ENCODE results near the gene SSBP3. TPM values are rescaled to one million over a fixed set of nuclear protein-coding genes. Genes with fewer than 3 reads are reported as not detected.

SSBP3 gene
- total and polyA plus RNA-seq, 2 of the 13 experiments (the other 11 are each of a cell fraction or from before 2014, with no cell fraction given), result 8.5 to 17.6 TPM

DNA sequence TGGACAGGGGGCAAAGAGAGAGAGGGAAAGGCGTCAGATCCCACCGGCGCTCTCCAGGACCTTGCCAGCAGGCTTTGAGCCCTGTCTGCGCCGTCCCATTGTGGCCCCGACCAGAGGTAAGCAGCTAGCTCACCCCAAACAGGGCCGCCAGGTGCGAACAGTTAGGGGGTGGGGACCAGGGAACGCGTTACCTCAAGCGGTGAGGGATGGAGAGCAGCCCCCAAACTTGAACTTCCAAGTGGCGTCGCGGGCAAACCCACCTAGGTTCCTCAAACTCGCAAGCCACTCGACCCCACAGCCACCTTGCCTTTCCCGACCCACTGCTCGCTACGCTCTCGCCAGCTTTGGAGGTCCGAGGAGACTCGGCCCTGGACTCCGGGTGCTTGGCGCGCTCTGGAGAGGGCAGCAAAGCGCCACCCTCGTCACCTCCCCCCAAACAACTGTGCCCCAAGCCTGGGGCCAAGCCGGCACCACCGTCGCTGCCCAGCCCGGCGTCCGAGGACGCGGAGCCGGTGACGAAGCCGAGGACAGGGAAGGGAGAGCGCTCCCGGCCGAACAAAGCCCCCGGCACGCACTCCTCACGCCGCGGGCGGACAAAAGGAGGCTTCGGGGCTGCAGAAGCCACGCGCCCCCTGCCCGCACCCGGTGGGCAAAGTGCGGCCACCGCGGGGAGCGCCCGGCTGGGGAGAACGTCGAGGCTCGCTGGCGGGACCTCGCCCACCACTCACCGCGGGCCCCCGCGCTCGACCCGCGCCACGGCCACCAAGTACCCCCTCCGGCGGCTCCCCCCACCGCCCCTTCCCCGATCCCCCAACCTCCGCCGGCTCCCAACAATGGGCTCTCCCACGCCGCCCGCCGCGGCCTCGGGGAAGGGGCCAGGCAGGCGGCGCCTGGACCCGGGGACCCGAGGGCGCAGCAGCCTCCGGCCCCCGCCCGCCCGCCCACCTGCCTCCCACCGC lies 976 bp downstream of the SSBP3 start:
- H3K27me3 ChIP-seq (ENCODE audit: control insufficient read depth in 1 of 2, insufficient read depth in 2 of 2, low read length in 2 of 2), result no peaks in the 10 kb centered on the region; a peak in 1 of 5 replicates
- H3K27ac ChIP-seq (ENCODE audit: extremely low read length, insufficient read depth, low read length), result no peak overlapping the region
- H3K36me3 ChIP-seq (replicated peaks in 1 of 2; ENCODE audit: control insufficient read depth in 1 of 2, insufficient read depth in 2 of 2, low read length in 2 of 2), result peaks cover 9 to 26% of the 10 kb centered on the region in 2 experiments
- peak overlapping the region; percentile 67; the same call in 1 of the 2 replicates for H3K9ac ChIP-seq (ENCODE audit: insufficient read depth, low read depth, low read length)
- peaks cover 53% of the 10 kb centered on the region for H3K4me1 ChIP-seq (ENCODE audit: insufficient read depth, low read length)
- FAIRE-seq (no peak), ATAC-seq (peak; percentile 7; the same call in 1 of the 3 replicates), DNase-seq (ENCODE audit: low spot score) (no peak)
- ChIA-PET CTCF (ENCODE audit: low intra/inter-chr PET ratio, low total read pairs) (no interaction called here), POLR2A (interaction anchor here (2.3 kb wide), 1 partner anchor 49 kb away, joined by 11 read pairs; no protein-coding TSS in a partner anchor)
- H3K4me3 ChIP-seq (replicated peaks in 1 of 3; ENCODE audit: insufficient read depth in 1 of 3, low read depth in 2 of 3, low read length in 3 of 3), result peak overlapping the region; percentile 65 to 84 (median 81)
- 36% methylated on average over 16 of the region's 92 CpGs for WGBS (ENCODE audit: low lambda C conversion rate)
- no TSS peak for BruUV-seq (replicated peaks)
- 0 out of 2 replicates have a peak, but pooled peaks cover 4% of the 10 kb centered on the region for H4K20me1 ChIP-seq (ENCODE audit: insufficient read depth, low read length)
- in situ Hi-C loops (cut with HindIII; ENCODE audit: extremely low pct_ligation_motif_present, low pct_unique_long_range_greater_than_20kb) (loop anchor here (5.0 kb wide), 2 partner anchors 82 to 83 kb away; no protein-coding TSS in a partner anchor), intact Hi-C loops (cut with micrococcal nuclease; ENCODE audit: unreplicated experiment) (no loop called here)
- no peak overlapping the region for H2AFZ ChIP-seq (ENCODE audit: low read length)
- no peaks in the 10 kb centered on the region for H3K9me3 ChIP-seq (ENCODE audit: low read length)
- H3K79me2 ChIP-seq (ENCODE audit: insufficient read depth, low read length), result peaks cover 7% of the 10 kb centered on the region
- peak overlapping the region; percentile 89 for H3K4me2 ChIP-seq (ENCODE audit: low read depth, low read length)
- TF ChIP-seq CREM (IDR thresholded peaks at IDR 0.05), result no peak
- TF ChIP-seq CREM (CRISPR knock-in tag; IDR thresholded peaks at IDR 0.05), result no peak
- peak; percentile 57 for TF ChIP-seq AGO1 (IDR thresholded peaks at IDR 0.05; ENCODE audit: low read depth, low read length, poor library complexity, severe bottlenecking)
- 0 out of 2 replicates have a peak, but pooled peaks have one; percentile 55 for TF ChIP-seq PHF21A (CRISPR knock-in tag; IDR thresholded peaks at IDR 0.05)
- no peak for TF ChIP-seq CHD4 (IDR thresholded peaks at IDR 0.05; ENCODE audit: borderline replicate concordance, low read length)
- TF ChIP-seq, protein P1, sequence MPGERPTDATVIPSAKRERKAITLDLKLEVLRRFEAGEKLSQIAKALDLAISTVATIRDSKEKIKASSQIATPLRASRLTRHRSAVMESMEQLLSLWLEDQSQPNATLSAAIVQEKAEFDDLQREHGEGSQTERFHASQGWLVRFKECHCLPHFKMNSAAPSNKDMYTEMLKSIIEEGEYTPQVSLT (CRISPR knock-in tag; IDR thresholded peaks at IDR 0.05; ENCODE audit: borderline replicate concordance, low read depth), result no peak
- TF ChIP-seq MAF1 (CRISPR knock-in tag; IDR thresholded peaks at IDR 0.05; ENCODE audit: borderline replicate concordance), result 0 out of 2 replicates have a peak, but pooled peaks have one; percentile 27
- TF ChIP-seq, protein P2, sequence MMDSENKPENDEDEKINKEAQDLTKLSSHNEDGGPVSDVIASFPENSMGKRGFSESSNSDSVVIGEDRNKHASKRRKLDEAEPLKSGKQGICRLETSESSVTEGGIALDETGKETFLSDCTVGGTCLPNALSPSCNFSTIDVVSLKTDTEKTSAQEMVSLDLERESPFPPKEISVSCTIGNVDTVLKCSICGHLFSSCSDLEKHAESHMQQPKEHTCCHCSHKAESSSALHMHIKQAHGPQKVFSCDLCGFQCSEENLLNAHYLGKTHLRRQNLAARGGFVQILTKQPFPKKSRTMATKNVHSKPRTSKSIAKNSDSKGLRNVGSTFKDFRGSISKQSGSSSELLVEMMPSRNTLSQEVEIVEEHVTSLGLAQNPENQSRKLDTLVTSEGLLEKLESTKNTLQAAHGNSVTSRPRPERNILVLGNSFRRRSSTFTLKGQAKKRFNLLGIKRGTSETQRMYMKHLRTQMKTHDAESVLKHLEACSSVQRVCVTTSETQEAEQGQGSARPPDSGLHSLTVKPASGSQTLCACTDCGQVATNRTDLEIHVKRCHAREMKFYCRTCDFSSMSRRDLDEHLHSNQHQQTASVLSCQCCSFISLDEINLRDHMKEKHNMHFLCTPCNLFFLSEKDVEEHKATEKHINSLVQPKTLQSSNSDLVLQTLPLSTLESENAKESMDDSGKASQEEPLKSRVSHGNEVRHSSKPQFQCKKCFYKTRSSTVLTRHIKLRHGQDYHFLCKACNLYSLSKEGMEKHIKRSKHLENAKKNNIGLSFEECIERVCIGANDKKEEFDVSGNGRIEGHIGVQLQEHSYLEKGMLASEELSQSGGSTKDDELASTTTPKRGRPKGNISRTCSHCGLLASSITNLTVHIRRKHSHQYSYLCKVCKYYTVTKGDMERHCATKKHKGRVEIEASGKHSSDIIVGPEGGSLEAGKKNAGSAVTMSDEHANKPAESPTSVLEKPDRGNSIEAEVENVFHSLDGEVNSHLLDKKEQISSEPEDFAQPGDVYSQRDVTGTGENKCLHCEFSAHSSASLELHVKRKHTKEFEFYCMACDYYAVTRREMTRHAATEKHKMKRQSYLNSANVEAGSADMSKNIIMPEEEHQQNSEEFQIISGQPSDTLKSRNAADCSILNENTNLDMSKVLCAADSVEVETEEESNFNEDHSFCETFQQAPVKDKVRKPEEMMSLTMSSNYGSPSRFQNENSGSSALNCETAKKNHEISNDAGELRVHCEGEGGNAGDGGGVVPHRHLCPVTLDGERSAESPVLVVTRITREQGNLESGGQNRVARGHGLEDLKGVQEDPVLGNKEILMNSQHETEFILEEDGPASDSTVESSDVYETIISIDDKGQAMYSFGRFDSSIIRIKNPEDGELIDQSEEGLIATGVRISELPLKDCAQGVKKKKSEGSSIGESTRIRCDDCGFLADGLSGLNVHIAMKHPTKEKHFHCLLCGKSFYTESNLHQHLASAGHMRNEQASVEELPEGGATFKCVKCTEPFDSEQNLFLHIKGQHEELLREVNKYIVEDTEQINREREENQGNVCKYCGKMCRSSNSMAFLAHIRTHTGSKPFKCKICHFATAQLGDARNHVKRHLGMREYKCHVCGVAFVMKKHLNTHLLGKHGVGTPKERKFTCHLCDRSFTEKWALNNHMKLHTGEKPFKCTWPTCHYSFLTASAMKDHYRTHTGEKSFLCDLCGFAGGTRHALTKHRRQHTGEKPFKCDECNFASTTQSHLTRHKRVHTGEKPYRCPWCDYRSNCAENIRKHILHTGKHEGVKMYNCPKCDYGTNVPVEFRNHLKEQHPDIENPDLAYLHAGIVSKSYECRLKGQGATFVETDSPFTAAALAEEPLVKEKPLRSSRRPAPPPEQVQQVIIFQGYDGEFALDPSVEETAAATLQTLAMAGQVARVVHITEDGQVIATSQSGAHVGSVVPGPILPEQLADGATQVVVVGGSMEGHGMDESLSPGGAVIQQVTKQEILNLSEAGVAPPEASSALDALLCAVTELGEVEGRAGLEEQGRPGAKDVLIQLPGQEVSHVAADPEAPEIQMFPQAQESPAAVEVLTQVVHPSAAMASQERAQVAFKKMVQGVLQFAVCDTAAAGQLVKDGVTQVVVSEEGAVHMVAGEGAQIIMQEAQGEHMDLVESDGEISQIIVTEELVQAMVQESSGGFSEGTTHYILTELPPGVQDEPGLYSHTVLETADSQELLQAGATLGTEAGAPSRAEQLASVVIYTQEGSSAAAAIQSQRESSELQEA (CRISPR knock-in tag; IDR thresholded peaks at IDR 0.05; ENCODE audit: not compliant biosample characterization), result peak; percentile 60
- TF ChIP-seq ZFP36L1 (CRISPR knock-in tag; IDR thresholded peaks at IDR 0.05), result no peak
- TF ChIP-seq ZNF605 (CRISPR knock-in tag; IDR thresholded peaks at IDR 0.05), result peak; percentile 42; the same call in 1 of the 2 replicates
- TF ChIP-seq, protein P3, sequence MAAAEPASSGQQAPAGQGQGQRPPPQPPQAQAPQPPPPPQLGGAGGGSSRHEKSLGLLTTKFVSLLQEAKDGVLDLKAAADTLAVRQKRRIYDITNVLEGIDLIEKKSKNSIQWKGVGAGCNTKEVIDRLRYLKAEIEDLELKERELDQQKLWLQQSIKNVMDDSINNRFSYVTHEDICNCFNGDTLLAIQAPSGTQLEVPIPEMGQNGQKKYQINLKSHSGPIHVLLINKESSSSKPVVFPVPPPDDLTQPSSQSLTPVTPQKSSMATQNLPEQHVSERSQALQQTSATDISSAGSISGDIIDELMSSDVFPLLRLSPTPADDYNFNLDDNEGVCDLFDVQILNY (CRISPR knock-in tag; conservative IDR thresholded peaks at IDR 0.05), result no peak
- 0 out of 2 replicates have a peak, but pooled peaks have one; percentile 21 for TF ChIP-seq BORCS8-MEF2B (CRISPR knock-in tag; IDR thresholded peaks at IDR 0.05)
